ENCODE measurements around the gene ZBTB20. TPM values are rescaled to one million over a fixed set of nuclear protein-coding genes. Genes with fewer than 3 reads are reported as not detected.

The ZBTB20 gene
- total RNA-seq (2022) (10.7 and 11.6 TPM in 2 replicates), Bru-seq, nascent RNA (percentile 71 among the genes with signal in this experiment), BruChase-seq, experiment 1, labeled RNA remaining after a 6-hour chase (percentile 48 among the genes with signal in this experiment), BruChase-seq, experiment 2, labeled RNA remaining after a 2-hour chase (percentile 62 among the genes with signal in this experiment)
- long read RNA-seq, full-length matches to known transcripts = 1 of 8 reads
- long read RNA-seq, partial matches to known transcripts = 0 of 8 reads
- long read RNA-seq, other reads (novel, unspliced or antisense) = 7 of 8 reads

GRCh38 chr3:115146418-115147328 is at the start of gene ZBTB20:
TSS of gene ZBTB20 (minus strand) at chr3:115147288.
- peak; percentile 54 for DNase-seq (ENCODE audit: unreplicated experiment)
- Mint-ChIP-seq H3K4me1 (ENCODE audit: insufficient read depth, unreplicated experiment) (peaks cover 6% of the 10 kb centered on the region), H3K36me3 (ENCODE audit: insufficient read depth, unreplicated experiment) (no peaks in the 10 kb centered on the region), H3K27me3 (ENCODE audit: insufficient read depth, unreplicated experiment) (no peaks in the 10 kb centered on the region), H3K9me3 (ENCODE audit: unreplicated experiment) (no peaks in the 10 kb centered on the region), H3K4me3 (ENCODE audit: unreplicated experiment) (peak within 1 kb of the TSS; percentile 82), H3K27ac (ENCODE audit: low read depth, unreplicated experiment) (peak within 1 kb of the TSS; percentile 97)
- intact Hi-C loops (cut with micrococcal nuclease) = loop anchor here (1.0 to 5.0 kb wide), 2 partner anchors 49 to 290 kb away; no protein-coding TSS in a partner anchor
- ChIA-PET POLR2A (interaction anchor here (0.6 to 5.0 kb wide), 22 partner anchors 10 to 1400 kb away, joined by 3 to 49 read pairs (median 4); partner anchors contain the start of gene ATP6V1A), CTCF (interaction anchor here (0.6 to 2.2 kb wide), 8 partner anchors 22 to 1400 kb away, joined by 3 to 8 read pairs (median 4); partner anchors contain the start of gene ATP6V1A)
- TSS peak; percentile 45 for BruUV-seq (replicated peaks)
- no peak for TF ChIP-seq CTCF (IDR thresholded peaks at IDR 0.05; ENCODE audit: unreplicated experiment)

DNA sequence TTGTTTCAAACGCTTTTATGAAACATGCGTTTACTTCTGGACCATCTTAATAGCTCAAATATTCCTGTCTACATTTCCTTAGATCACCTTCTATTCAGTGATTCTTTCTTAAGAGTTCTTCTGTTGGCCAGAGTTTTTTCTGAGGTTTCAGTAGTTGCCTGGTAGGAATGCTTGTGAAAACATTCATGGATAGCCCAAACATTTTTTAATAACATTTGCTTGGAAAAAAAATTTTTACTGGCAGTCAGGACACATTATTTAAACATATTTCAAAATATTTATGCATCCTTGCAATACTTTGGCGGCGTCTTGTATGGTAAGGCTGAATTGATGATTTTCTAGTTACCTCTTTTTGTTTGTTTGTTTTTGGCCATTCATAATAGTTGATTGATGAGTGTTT is 47.4 kb upstream of the ZBTB20 start:
- no peak for TF ChIP-seq CTCF (IDR thresholded peaks at IDR 0.05; ENCODE audit: unreplicated experiment)
- BruUV-seq (replicated peaks) = no TSS peak
- Mint-ChIP-seq H3K4me3 (ENCODE audit: unreplicated experiment) (no peak overlapping the region), H3K9me3 (ENCODE audit: unreplicated experiment) (peaks cover 8% of the 10 kb centered on the region), H3K27ac (ENCODE audit: low read depth, unreplicated experiment) (no peak overlapping the region), H3K4me1 (ENCODE audit: insufficient read depth, unreplicated experiment) (peaks cover 6% of the 10 kb centered on the region), H3K27me3 (ENCODE audit: insufficient read depth, unreplicated experiment) (no peaks in the 10 kb centered on the region), H3K36me3 (ENCODE audit: insufficient read depth, unreplicated experiment) (no peaks in the 10 kb centered on the region)
- POLR2A ChIA-PET = no interaction called here
- CTCF ChIA-PET = no interaction called here
- DNase-seq (ENCODE audit: unreplicated experiment) = no peak
- intact Hi-C loops (cut with micrococcal nuclease) = no loop called here

DNA sequence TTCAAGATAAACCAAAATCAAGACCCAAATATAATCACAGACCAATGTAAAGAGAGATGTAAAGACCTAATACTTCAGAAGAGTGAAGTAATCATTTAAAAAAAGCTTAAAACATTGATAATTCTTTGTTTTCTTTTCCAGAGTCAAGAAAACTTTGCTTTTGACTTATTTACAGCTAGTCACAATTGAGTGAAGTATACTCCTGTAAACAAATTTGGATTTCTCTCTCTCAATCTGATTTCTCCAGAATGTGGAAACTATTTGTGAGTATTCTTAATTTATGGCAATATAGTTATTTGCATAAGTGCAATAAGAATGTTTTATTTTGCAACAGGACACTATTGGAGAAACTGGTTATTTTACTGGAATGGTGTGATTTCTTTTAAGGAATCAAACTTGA is 43.7 kb upstream of the ZBTB20 start:
- ChIA-PET CTCF (interaction anchor here (0.6 kb wide), 1 partner anchor 631 kb away, joined by 3 read pairs; no protein-coding TSS in a partner anchor), POLR2A (no interaction called here)
- no peaks in the 10 kb centered on the region for H3K36me3 Mint-ChIP-seq (ENCODE audit: insufficient read depth, unreplicated experiment)
- DNase-seq (ENCODE audit: unreplicated experiment) = no peak
- H3K4me3 Mint-ChIP-seq (ENCODE audit: unreplicated experiment) = no peak overlapping the region
- intact Hi-C loops (cut with micrococcal nuclease) = no loop called here
- no peaks in the 10 kb centered on the region for H3K27me3 Mint-ChIP-seq (ENCODE audit: insufficient read depth, unreplicated experiment)
- H3K9me3 Mint-ChIP-seq (ENCODE audit: unreplicated experiment) = peaks cover 8% of the 10 kb centered on the region
- BruUV-seq (replicated peaks) = no TSS peak
- no peak overlapping the region for H3K27ac Mint-ChIP-seq (ENCODE audit: low read depth, unreplicated experiment)
- H3K4me1 Mint-ChIP-seq (ENCODE audit: insufficient read depth, unreplicated experiment) = no peaks in the 10 kb centered on the region
- TF ChIP-seq CTCF (IDR thresholded peaks at IDR 0.05; ENCODE audit: unreplicated experiment) = no peak

Measured in MCF 10A (cell line).